Fibroblast of mammary gland (primary cell): ENCODE results near the gene PCDHGB6.
"Not testable (repeated sequence)": the region's sequence is repeated elsewhere in the genome, so short reads cannot be mapped to it uniquely, and the experiment has no call there.

Experiments used
- DNase-seq: peaks from one replicate; pipeline ENCODE4 v3.0.0-alpha.2; 2010; ENCODE audit warnings: low read depth
- H3K4me3 ChIP-seq: 2 replicates; pipeline ENCODE4 v1.5.1; 2011; ENCODE audit warnings: low read depth, mild to moderate bottlenecking, low read length, moderate library complexity; ENCODE audit not compliant: control insufficient read depth
- TF ChIP-seq, protein P1 (sequence below): conservative IDR thresholded peaks from 2 replicates; pipeline ENCODE4 v1.5.1; 2011; ENCODE audit warnings: low read depth, low read length, inconsistent platforms; ENCODE audit not compliant: control insufficient read depth, insufficient read depth

PCDHGB6 gene

DNA sequence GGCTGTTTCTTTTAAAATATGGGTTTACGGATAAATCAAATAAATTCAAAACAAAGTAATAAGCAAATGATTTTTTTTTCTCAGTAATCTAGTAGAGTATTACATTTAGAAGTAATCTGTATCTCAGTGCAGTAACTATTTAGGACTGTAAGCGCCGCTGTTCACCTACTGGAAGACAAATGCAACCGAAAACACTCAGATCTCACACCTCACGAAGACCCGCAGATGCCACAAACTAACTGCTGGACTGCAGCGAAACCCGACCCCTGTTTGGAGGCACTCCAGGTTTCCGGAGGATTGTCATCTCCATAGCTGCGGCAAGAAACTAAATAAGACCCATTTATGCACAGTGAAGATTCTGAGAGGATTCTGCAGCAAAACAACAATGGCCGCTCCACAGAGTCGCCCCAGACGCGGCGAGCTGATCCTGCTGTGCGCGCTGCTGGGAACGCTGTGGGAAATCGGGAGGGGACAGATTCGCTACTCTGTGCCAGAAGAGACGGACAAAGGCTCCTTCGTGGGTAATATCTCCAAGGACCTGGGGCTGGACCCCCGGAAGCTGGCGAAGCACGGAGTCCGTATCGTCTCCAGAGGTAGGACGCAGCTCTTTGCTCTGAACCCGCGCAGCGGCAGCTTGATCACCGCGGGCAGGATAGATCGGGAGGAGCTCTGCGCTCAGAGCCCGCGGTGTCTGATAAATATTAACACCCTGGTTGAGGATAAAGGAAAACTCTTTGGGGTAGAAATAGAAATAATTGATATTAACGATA, 15.2 kb upstream of the PCDHGB6 start, which contains the start of gene PCDHGA8:
PCDHGA8 (plus strand) TSS at position 205 of the 770 bp plus-strand sequence; CDS start at position 386, 181 bp downstream.
- TF ChIP-seq, protein P1, sequence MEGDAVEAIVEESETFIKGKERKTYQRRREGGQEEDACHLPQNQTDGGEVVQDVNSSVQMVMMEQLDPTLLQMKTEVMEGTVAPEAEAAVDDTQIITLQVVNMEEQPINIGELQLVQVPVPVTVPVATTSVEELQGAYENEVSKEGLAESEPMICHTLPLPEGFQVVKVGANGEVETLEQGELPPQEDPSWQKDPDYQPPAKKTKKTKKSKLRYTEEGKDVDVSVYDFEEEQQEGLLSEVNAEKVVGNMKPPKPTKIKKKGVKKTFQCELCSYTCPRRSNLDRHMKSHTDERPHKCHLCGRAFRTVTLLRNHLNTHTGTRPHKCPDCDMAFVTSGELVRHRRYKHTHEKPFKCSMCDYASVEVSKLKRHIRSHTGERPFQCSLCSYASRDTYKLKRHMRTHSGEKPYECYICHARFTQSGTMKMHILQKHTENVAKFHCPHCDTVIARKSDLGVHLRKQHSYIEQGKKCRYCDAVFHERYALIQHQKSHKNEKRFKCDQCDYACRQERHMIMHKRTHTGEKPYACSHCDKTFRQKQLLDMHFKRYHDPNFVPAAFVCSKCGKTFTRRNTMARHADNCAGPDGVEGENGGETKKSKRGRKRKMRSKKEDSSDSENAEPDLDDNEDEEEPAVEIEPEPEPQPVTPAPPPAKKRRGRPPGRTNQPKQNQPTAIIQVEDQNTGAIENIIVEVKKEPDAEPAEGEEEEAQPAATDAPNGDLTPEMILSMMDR = peak; percentile 18
- peak; percentile 24 for DNase-seq
- no peak within 1 kb of the TSS for H3K4me3 ChIP-seq

DNA sequence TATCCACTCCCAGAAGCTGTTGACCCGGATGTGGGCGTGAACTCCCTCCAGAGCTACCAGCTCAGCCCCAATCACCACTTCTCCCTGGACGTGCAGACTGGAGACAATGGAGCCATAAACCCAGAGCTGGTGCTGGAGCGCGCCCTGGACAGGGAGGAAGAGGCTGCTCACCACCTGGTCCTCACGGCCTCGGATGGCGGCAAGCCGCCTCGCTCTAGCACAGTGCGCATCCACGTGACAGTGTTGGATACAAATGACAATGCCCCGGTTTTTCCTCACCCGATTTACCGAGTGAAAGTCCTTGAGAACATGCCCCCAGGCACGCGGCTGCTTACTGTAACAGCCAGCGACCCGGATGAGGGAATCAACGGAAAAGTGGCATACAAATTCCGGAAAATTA, 14.6 kb upstream of the PCDHGB6 start:
- TF ChIP-seq, protein P1 = no peak
- DNase-seq = no peak
- no peak overlapping the region for H3K4me3 ChIP-seq

DNA sequence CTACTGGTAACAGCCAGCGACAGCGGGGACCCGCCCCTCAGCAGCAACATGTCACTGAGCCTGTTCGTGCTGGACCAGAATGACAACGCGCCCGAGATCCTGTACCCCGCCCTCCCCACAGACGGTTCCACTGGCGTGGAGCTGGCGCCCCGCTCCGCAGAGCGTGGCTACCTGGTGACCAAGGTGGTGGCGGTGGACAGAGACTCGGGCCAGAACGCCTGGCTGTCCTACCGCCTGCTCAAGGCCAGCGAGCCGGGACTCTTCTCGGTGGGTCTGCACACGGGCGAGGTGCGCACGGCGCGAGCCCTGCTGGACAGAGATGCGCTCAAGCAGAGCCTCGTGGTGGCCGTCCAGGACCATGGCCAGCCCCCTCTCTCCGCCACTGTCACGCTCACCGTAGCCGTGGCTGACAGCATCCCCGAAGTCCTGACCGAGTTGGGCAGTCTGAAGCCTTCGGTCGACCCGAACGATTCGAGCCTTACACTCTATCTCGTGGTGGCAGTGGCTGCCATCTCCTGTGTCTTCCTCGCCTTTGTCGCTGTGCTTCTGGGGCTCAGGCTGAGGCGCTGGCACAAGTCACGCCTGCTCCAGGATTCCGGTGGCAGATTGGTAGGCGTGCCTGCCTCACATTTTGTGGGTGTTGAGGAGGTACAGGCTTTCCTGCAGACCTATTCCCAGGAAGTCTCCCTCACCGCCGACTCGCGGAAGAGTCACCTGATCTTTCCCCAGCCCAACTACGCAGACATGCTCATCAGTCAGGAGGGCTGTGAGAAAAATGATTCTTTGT, 13.2 kb upstream of the PCDHGB6 start:
- H3K4me3 ChIP-seq, DNase-seq: not testable (repeated sequence)

DNA sequence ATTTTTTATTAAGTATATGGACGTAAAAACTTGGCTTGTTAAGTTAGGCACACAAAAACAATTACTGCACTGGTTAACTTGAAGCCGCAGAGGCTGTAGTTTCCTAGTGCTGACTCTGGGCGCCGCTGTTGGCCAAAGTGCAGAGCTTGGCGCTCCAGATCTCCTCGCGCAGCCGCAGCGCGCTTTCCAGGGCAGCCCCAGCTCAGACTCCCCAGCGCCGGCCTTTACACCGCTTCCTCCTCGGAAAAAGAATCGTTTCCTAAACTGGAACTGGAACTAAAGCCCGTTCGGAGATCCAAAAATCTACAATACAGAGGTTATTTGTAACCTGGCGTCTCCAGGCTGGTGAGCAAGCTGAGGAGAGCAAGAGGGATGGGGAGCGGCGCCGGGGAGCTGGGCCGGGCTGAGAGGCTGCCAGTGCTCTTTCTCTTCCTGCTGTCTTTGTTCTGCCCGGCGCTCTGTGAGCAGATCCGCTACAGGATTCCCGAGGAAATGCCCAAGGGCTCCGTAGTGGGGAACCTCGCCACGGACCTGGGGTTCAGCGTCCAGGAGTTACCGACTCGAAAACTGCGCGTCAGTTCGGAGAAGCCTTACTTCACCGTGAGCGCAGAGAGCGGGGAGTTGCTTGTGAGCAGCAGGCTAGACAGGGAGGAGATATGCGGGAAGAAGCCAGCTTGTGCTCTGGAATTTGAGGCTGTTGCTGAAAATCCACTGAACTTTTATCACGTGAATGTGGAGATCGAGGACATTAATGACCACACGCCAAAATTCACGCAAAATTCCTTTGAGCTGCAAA, 9.9 kb upstream of the PCDHGB6 start, which contains the start of gene PCDHGB5:
PCDHGB5 (plus strand) TSS at position 192 of the 796 bp plus-strand sequence; CDS start at position 373, 181 bp downstream.
- peak within 1 kb of the TSS; percentile 45 for H3K4me3 ChIP-seq
- peak; percentile 66 for DNase-seq
- TF ChIP-seq, protein P1 = peak; percentile 59

DNA sequence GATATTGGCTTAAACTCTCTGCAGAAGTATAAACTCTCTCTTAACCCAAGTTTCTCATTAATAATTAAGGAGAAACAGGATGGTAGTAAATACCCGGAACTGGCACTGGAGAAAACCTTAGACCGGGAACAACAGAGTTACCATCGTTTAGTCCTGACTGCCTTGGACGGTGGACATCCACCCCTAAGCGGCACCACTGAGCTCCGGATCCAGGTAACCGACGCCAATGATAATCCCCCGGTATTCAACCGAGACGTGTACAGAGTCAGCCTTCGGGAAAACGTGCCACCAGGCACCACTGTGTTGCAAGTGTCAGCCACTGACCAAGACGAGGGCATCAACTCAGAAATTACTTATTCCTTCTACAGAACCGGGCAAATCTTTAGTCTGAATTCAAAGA, 9.2 kb upstream of the PCDHGB6 start:
- no peak for DNase-seq
- H3K4me3 ChIP-seq = no peak overlapping the region
- TF ChIP-seq, protein P1 = no peak

DNA sequence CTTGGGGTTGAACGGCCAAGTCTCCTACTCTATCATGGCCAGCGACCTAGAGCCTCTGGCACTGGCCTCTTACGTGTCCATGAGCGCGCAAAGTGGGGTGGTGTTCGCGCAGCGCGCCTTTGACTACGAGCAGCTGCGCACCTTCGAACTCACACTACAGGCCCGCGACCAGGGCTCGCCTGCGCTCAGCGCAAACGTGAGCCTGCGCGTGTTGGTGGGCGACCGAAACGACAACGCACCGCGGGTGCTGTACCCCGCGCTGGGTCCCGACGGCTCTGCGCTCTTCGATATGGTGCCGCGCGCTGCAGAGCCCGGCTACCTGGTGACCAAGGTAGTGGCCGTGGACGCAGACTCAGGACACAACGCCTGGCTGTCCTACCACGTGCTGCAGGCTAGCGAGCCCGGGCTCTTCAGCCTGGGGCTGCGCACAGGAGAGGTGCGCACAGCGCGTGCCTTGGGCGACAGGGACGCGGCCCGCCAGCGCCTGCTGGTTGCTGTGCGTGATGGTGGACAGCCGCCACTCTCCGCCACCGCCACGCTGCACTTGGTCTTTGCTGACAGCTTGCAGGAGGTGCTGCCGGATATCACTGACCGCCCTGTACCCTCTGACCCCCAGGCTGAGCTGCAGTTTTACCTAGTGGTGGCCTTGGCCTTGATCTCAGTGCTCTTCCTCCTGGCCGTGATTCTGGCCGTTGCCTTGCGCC, 8.1 kb upstream of the PCDHGB6 start:
- TF ChIP-seq, protein P1 = no peak
- DNase-seq = no peak
- no peak overlapping the region for H3K4me3 ChIP-seq
